Right atrium auricular region (tissue), 2 donors: ENCODE results near the gene TACC3. TPM values are rescaled to one million over a fixed set of nuclear protein-coding genes. Genes with fewer than 3 reads are reported as not detected.
A peak's percentile ranks its signal among the peaks of the same experiment; 100 is the strongest.

ENCODE experiments used
- DNase-seq: peaks from one replicate; pipeline ENCODE4 v3.0.0-alpha.2; 2019; ENCODE audit warnings: low spot score
- H3K27ac ChIP-seq, 2 donors: fragments of 200-600 bp; sonication (generic); 1 replicate in 1 of 2; 2 replicates in 1 of 2; pipeline ENCODE4 v1.5.1; 2016 to 2019
- H3K27me3 ChIP-seq, 2 donors: fragments of 200-600 bp; sonication (generic); one replicate each; pipeline versions ENCODE4 v1.5.1 to v1.6.0; 2017 to 2019
- H3K36me3 ChIP-seq: fragments of 200-600 bp; sonication (generic); one replicate; pipeline ENCODE4 v1.5.1; 2016
- H3K4me1 ChIP-seq, 2 donors: fragments of 200-600 bp; sonication (generic); one replicate each; pipeline versions ENCODE4 v1.5.1 to v1.6.0; 2017 to 2019
- H3K4me3 ChIP-seq, 2 donors: fragments of 200-600 bp; sonication (generic); 1 replicate in 1 of 2; 2 replicates in 1 of 2; pipeline ENCODE4 v1.5.1; 2017 to 2019; ENCODE audit warnings: mild to moderate bottlenecking in 1 of 2, moderate library complexity in 1 of 2
- H3K9me3 ChIP-seq, 2 donors: fragments of 200-600 bp; sonication (generic); one replicate each; pipeline ENCODE4 v1.5.1; 2019
- CTCF ChIP-seq, 2 donors: fragments of 200-600 bp; sonication (generic); IDR thresholded peaks; one replicate each; pipeline ENCODE4 v1.5.1; 2019; ENCODE audit warnings: antibody characterized with exemption in 2 of 2
- total RNA-seq, 2 donors: library from RNA; depleted of rRNA; stranded (reverse); fragments of >200 nt; gene quantifications; one replicate each; pipeline ENCODE4 v1.1.0, GENCODE V29; 2016

TACC3 gene
- total RNA-seq, 2 donors from 2014 or later: 3.7 to 5.3 TPM

- DNase-seq: no peak
- Histone ChIP-seq H3K4me3 (no peak overlapping the region), H3K36me3 (no peaks in the 10 kb centered on the region)
These were observed 62.6 kb downstream of the TACC3 start for GRCh38 chr4:1783970-1784369.

GRCh38 chr4:1784395-1784788 lies 63.1 kb downstream of the TACC3 start:
- no peak for TF ChIP-seq CTCF (IDR thresholded peaks at IDR 0.05)
- H3K4me1 ChIP-seq: peaks cover 0 to 10% of the 10 kb centered on the region in 2 donors
- no peaks in the 10 kb centered on the region for H3K27me3 ChIP-seq
- H3K27ac ChIP-seq: no peak overlapping the region
- no peaks in the 10 kb centered on the region for H3K9me3 ChIP-seq
- no peaks in the 10 kb centered on the region for H3K36me3 ChIP-seq
- H3K4me3 ChIP-seq: no peak overlapping the region
- DNase-seq: no peak

More at GRCh38 chr4:1783970-1784369, 62.6 kb downstream of the TACC3 start:
- Histone ChIP-seq H3K4me1 (peaks cover 0 to 10% of the 10 kb centered on the region in 2 donors), H3K27ac (no peak overlapping the region), H3K27me3 (no peaks in the 10 kb centered on the region), H3K9me3 (no peaks in the 10 kb centered on the region)
- TF ChIP-seq CTCF (IDR thresholded peaks at IDR 0.05): no peak

GRCh38 chr4:1784789-1785591 lies 63.7 kb downstream of the TACC3 start:
- no peaks in the 10 kb centered on the region for H3K9me3 ChIP-seq
- peaks cover 0 to 10% of the 10 kb centered on the region in 2 donors for H3K4me1 ChIP-seq
- no peak overlapping the region for H3K4me3 ChIP-seq
- peak overlapping the region in 1 of 2 donors; percentile 31 for H3K27ac ChIP-seq
- peak; percentile 61 for DNase-seq
- H3K36me3 ChIP-seq: no peaks in the 10 kb centered on the region
- no peak for TF ChIP-seq CTCF (IDR thresholded peaks at IDR 0.05)
- H3K27me3 ChIP-seq: no peaks in the 10 kb centered on the region

GRCh38 chr4:1785592-1785991 lies 64.3 kb downstream of the TACC3 start:
- no peak overlapping the region for H3K4me3 ChIP-seq
- H3K4me1 ChIP-seq: peaks cover 0 to 10% of the 10 kb centered on the region in 2 donors
- H3K27me3 ChIP-seq: no peaks in the 10 kb centered on the region
- peak overlapping the region in 1 of 2 donors; percentile 31 for H3K27ac ChIP-seq
- H3K9me3 ChIP-seq: no peaks in the 10 kb centered on the region
- H3K36me3 ChIP-seq: no peaks in the 10 kb centered on the region
- TF ChIP-seq CTCF (IDR thresholded peaks at IDR 0.05): no peak
- DNase-seq: no peak

- H3K27me3 ChIP-seq: no peaks in the 10 kb centered on the region
- no peaks in the 10 kb centered on the region for H3K36me3 ChIP-seq
- DNase-seq: no peak
- TF ChIP-seq CTCF (IDR thresholded peaks at IDR 0.05): no peak
- no peaks in the 10 kb centered on the region for H3K9me3 ChIP-seq
- H3K27ac ChIP-seq: no peak overlapping the region
- peaks cover 0 to 10% of the 10 kb centered on the region in 2 donors for H3K4me1 ChIP-seq
- no peak overlapping the region for H3K4me3 ChIP-seq
These were observed 65.4 kb downstream of the TACC3 start for GRCh38 chr4:1786544-1787362.
